Immature natural killer cell (primary cell): ENCODE data around the gene GPRC5B. TPM values are rescaled to one million over a fixed set of nuclear protein-coding genes. Genes with fewer than 3 reads are reported as not detected.

Experiments used
- DNase-seq, 3 donors: peaks; one replicate each; pipeline ENCODE4 v3.0.0; 2022; ENCODE audit warnings: mixed read lengths in 1 of 3
- H3K27ac Mint-ChIP-seq, 6 donors: one replicate each; pipeline ENCODE4 v1.8.0; 2020; ENCODE audit warnings: mixed read lengths in 6 of 6, mild to moderate bottlenecking in 5 of 6, inconsistent platforms in 4 of 6, moderate library complexity in 3 of 6
- H3K27me3 Mint-ChIP-seq, 3 donors: one replicate each; pipeline ENCODE4 v1.8.0; 2020 to 2021; ENCODE audit warnings: low read depth in 3 of 3, mild to moderate bottlenecking in 3 of 3, mixed read lengths in 3 of 3, moderate library complexity in 3 of 3, inconsistent platforms in 1 of 3
- H3K36me3 Mint-ChIP-seq, 3 donors: one replicate each; pipeline ENCODE4 v1.8.0; 2020; ENCODE audit warnings: mixed read lengths in 3 of 3, inconsistent platforms in 2 of 3, mild to moderate bottlenecking in 2 of 3
- H3K4me1 Mint-ChIP-seq, 2 donors: one replicate each; pipeline ENCODE4 v1.8.0; 2020; ENCODE audit warnings: inconsistent platforms in 2 of 2, mild to moderate bottlenecking in 2 of 2, mixed read lengths in 2 of 2, moderate library complexity in 1 of 2
- H3K4me3 Mint-ChIP-seq, 5 donors: one replicate each; pipeline ENCODE4 v1.8.0; 2020; ENCODE audit warnings: mild to moderate bottlenecking in 5 of 5, mixed read lengths in 5 of 5, inconsistent platforms in 3 of 5, moderate library complexity in 3 of 5
- H3K9me3 Mint-ChIP-seq, 6 donors: one replicate each; pipeline ENCODE4 v1.8.0; 2020; ENCODE audit warnings: mild to moderate bottlenecking in 6 of 6, mixed read lengths in 6 of 6, inconsistent platforms in 4 of 6, moderate library complexity in 3 of 6
- polyA plus RNA-seq, 3 donors: library from polyadenylated mRNA; unstranded; fragments of 300-500 nt; fragmentation: Illumina TruSeq; gene quantifications; one replicate each; pipeline ENCODE4 v1.2.3, GENCODE V29; 2021

GPRC5B gene
- polyA plus RNA-seq, 3 donors from 2014 or later = not detected

DNA sequence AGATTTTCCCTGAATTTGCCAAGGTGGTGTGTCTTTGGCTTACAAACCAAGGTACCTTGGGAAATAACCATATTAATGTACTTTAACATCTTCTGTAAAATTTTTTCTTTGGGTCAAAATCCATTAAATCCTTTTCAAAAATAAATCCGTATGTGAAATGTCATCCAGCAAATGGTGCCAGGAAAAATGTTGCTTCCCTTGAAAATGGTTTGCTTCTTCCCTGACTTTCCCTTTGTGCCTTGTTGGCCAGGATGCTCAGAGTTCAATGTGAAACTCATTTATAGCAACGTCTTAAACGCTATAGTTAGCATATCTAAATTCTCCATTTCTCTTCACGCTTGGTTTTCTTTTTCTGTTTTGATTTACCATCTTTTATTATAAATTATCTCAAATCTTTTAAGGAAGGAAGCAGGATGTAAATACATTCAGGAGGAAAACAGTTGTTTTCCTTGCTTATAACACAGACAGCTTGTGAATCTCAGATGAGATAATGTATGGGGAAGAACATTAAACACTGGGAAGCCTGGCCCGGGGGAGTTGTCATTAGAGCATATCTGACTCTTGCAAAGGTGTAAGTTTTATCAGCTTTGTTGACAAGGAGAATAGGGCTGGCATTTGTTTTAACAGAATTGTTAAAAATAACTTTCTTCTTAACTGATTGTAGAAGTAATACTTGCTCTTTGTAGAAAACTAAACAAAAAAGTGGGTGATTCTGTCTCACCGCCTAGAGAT lies 42.1 kb downstream of the GPRC5B start:
- H3K27ac Mint-ChIP-seq = no peak overlapping the region
- no peak overlapping the region for H3K4me3 Mint-ChIP-seq
- no peaks in the 10 kb centered on the region for H3K9me3 Mint-ChIP-seq
- no peaks in the 10 kb centered on the region for H3K36me3 Mint-ChIP-seq
- peaks cover 0 to 6% (median 5%) of the 10 kb centered on the region in 3 donors for H3K27me3 Mint-ChIP-seq
- H3K4me1 Mint-ChIP-seq = no peaks in the 10 kb centered on the region
- no peak for DNase-seq

DNA sequence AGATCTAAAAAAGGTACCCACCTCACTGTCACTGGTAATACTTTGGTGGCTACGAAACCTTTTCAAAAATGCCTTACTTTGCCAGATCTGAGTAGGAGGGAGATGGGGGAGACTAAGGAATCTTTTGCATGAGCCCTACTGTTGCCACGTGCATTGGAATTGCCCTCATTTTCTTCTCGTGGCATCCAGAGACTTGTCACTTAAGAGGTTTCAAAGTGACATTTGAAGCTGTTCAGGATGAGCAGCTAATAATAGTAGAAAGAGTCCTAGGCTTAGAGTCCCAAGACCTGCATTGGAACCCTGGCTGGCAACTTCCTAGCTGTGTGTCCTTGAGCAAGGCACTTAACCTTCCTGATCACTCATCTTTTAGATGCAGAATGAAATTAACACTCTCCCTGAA lies 43.5 kb downstream of the GPRC5B start:
- Mint-ChIP-seq H3K4me3 (no peak overlapping the region), H3K27ac (no peak overlapping the region), H3K9me3 (no peaks in the 10 kb centered on the region), H3K27me3 (peaks cover 0 to 7% (median 3%) of the 10 kb centered on the region in 3 donors), H3K36me3 (no peaks in the 10 kb centered on the region), H3K4me1 (no peaks in the 10 kb centered on the region)
- DNase-seq = no peak

DNA sequence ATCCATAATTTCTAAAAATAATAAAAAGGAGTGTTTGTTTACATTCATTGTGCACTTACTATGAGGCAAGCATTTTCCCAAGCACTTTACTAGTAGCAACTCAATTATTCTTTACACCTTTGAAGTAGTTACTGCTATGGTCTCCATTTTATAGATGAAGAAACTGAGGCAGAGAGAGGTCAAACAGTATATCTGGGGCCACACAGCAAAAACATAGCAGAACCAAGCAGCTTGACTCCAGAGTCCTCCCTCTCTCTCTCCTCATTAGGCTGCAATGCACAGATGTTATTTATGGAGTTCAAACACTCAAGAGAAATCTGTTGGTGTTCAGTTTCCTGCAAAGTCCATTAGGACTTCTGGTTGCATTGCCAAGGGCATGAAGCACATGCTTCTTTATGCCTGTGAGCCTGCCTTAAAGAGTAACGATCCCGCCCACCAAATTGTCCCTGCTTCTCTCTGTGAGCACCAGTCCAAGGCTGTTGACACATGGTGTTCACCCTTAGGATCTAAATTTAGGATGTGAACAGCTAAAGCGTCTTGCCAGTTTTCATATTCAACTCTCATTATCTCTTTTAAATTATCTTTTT lies 44.0 kb downstream of the GPRC5B start:
- H3K27ac Mint-ChIP-seq = no peak overlapping the region
- no peaks in the 10 kb centered on the region for H3K36me3 Mint-ChIP-seq
- H3K27me3 Mint-ChIP-seq = peaks cover 0 to 5% (median 3%) of the 10 kb centered on the region in 3 donors

DNA sequence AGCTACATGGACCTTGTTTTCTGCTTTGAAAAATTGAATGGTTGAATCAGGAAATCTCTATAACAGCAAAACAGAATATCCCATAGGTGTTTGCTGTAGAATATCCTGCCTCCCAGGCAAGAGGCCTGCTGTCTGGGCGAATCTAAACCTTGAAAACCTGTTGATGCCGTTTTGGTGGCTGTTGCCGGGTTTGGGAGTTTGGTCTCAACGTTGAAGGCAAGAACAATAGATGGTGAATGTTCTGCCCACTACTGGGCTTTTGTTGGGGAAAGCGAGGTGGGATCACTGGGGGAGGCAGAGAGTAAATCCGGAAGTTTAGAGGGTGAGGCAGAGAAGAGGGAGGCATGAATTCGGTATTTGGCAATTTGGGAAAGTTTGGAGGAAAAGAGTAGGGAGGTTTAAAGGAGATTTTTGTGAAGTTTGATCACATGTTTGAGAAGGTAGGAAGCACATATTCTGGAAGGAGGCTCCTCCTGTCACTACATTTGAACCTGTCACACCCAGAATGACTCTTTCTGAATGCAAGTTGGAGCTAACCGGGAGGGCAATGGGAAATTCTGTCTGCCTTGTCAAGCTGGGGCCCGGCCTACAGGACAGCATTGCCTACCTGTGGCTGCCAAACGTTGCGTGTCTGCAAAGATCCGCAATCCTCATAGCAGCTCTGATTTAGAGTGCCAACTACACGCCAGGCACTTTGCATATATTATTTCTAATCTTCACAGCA lies 46.5 kb downstream of the GPRC5B start:
- DNase-seq = no peak
- H3K36me3 Mint-ChIP-seq = no peaks in the 10 kb centered on the region
- no peak overlapping the region for H3K27ac Mint-ChIP-seq
- no peaks in the 10 kb centered on the region for H3K4me1 Mint-ChIP-seq
- no peaks in the 10 kb centered on the region for H3K9me3 Mint-ChIP-seq
- no peak overlapping the region for H3K4me3 Mint-ChIP-seq
- H3K27me3 Mint-ChIP-seq = peaks cover 0 to 3% (median 2%) of the 10 kb centered on the region in 3 donors

More for the DNA sequence above, 44.0 kb downstream of the GPRC5B start:
- no peaks in the 10 kb centered on the region for H3K9me3 Mint-ChIP-seq
- H3K4me3 Mint-ChIP-seq = no peak overlapping the region
- DNase-seq = no peak
- no peaks in the 10 kb centered on the region for H3K4me1 Mint-ChIP-seq

DNA sequence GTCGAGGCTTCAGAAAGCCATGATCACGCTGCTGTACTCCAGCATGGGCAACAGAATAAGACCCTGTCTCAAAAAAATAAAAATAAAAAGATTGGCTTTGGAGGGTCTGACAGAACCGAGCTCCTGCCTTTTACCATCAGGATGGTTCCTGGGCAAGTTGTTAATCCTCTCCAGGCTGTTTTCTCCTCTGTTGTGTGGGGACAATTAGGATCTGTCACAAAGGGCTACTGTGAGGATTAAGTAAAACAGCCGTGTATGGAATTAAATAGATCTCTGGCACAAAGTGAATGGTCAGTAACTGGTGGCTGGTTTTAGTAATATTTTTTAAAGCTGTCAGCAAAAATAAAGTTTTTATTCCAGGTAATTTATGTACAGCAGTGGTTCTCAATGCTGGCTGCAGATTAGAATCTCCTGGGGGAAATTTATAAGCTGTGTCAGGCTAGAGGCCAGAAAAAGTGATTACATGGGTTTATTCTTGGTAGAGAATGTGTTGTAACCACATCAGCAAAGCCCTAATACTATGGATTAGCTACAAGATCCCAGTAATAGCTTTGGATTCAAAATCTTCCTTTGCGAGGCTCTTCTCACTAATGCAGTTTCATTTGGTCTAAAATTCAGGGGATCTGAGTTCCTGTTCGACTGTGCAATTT lies 47.2 kb downstream of the GPRC5B start:
- Mint-ChIP-seq H3K4me1 (no peaks in the 10 kb centered on the region), H3K27ac (no peak overlapping the region), H3K9me3 (no peaks in the 10 kb centered on the region), H3K36me3 (no peaks in the 10 kb centered on the region), H3K27me3 (peaks cover 0 to 5% (median 2%) of the 10 kb centered on the region in 3 donors), H3K4me3 (no peak overlapping the region)
- no peak for DNase-seq

DNA sequence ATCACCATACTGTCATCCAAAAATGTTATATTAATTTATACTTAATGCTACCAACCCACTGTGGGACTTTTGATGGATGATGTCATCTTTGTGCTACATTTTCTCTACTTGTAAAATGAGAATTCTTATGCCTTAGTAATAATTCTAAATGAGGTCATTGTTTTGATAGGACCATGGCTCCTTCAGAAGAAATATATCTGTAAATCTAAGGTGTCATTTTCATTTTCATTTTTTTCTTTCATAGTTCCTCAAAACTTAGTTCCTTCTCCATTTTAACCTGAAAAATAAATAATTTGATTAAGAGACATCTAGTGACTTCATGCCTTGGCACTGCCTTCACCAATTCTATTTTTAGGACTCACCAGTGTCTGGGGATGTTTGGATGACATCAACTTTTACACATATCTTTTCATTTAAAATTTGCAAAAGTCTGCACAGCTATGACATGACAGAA lies 48.7 kb downstream of the GPRC5B start:
- DNase-seq = no peak
- no peaks in the 10 kb centered on the region for H3K9me3 Mint-ChIP-seq
- H3K4me1 Mint-ChIP-seq = no peaks in the 10 kb centered on the region
- no peak overlapping the region for H3K4me3 Mint-ChIP-seq
- no peak overlapping the region for H3K27ac Mint-ChIP-seq
- H3K27me3 Mint-ChIP-seq = peaks cover 0 to 5% (median 2%) of the 10 kb centered on the region in 3 donors
- H3K36me3 Mint-ChIP-seq = no peaks in the 10 kb centered on the region

DNA sequence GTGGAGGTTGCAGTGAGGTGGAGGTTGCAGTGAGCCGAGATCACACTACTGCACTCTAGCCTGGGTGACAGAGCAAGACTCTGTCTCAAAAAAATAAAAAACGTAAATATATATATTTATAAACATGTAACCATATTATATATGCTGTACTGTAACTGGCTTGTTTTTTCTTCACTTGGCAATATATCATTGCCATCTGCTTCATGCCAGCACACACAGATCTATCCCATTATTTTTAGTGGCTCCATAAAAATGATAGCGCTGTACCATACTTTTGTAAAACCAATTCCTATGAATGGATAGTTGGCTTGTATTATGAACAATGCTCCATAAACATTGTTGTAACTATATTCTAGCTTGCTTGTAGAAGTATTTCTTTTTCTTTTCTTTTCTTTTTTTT lies 49.5 kb downstream of the GPRC5B start:
- H3K4me1 Mint-ChIP-seq = no peaks in the 10 kb centered on the region
- no peaks in the 10 kb centered on the region for H3K36me3 Mint-ChIP-seq
- H3K4me3 Mint-ChIP-seq = no peak overlapping the region
- H3K9me3 Mint-ChIP-seq = no peaks in the 10 kb centered on the region
- no peak for DNase-seq
- H3K27me3 Mint-ChIP-seq = peaks cover 0 to 5% (median 2%) of the 10 kb centered on the region in 3 donors
- H3K27ac Mint-ChIP-seq = no peak overlapping the region

DNA sequence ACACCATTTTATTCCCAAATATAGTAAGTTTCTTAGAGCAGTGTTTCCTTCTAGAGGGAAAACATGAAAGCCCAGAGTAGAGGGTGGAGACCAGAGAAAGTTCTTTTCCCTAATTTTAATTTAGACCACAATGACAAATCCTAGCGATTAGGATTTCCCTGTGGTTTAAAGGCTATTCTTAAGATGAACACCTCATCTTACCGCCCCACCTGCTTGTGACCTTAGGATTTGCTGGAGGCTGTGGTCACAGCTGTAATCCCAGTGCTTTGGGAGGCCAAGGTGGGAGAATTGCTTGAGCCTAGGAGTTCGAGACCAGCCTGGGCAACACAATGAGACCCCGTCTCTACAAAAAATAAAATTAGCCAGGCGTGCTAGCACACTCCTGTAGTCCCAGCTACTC lies 51.1 kb downstream of the GPRC5B start:
- Mint-ChIP-seq H3K27me3 (peaks cover 0 to 5% (median 2%) of the 10 kb centered on the region in 3 donors), H3K4me1 (no peaks in the 10 kb centered on the region), H3K36me3 (no peaks in the 10 kb centered on the region), H3K9me3 (no peaks in the 10 kb centered on the region), H3K27ac (no peak overlapping the region), H3K4me3 (no peak overlapping the region)
- DNase-seq = no peak

DNA sequence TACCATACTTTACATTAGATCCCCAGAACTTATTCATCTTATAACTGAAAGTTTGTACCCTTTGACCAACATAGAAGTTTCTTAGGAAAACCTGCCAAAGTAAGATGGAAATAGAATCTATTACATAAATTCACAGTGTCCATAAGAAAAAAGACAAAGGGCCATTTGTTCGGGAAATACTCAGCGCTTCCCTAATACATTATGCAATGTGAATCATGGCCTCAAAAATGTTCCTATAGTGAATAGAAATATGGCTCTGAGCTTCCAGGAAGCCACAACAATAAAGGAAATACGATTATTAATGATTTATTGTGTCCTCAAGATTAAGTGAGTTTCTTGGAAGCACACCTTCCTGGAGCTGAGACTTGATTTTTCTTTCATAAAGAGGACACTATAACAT lies 51.5 kb downstream of the GPRC5B start:
- no peak for DNase-seq
- Mint-ChIP-seq H3K27ac (no peak overlapping the region), H3K27me3 (peaks cover 0 to 5% (median 2%) of the 10 kb centered on the region in 3 donors), H3K4me3 (no peak overlapping the region), H3K4me1 (no peaks in the 10 kb centered on the region), H3K36me3 (no peaks in the 10 kb centered on the region), H3K9me3 (no peaks in the 10 kb centered on the region)

DNA sequence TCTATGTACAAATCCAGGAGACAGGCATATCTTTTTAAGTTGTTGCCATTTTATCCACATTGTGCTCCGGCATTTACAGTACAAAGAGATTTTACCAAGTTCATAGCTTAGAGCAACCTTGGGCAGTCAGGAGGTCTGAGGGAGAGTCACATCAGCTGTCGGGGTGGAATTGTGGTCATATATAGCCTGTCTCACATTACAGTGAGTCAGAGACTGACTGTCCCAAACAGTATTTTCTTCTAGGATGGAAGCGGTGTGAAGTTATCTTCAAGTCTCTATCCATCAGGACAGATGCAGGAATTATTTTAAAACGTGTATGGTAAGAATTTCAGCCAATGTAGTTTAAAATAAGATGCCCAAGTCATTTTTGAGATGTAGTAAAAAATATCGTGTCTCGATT lies 53.0 kb downstream of the GPRC5B start:
- Mint-ChIP-seq H3K4me3 (no peak overlapping the region), H3K36me3 (no peaks in the 10 kb centered on the region), H3K27ac (no peak overlapping the region), H3K27me3 (peaks cover 0 to 4% (median 2%) of the 10 kb centered on the region in 3 donors), H3K4me1 (no peaks in the 10 kb centered on the region), H3K9me3 (no peaks in the 10 kb centered on the region)
- no peak for DNase-seq

DNA sequence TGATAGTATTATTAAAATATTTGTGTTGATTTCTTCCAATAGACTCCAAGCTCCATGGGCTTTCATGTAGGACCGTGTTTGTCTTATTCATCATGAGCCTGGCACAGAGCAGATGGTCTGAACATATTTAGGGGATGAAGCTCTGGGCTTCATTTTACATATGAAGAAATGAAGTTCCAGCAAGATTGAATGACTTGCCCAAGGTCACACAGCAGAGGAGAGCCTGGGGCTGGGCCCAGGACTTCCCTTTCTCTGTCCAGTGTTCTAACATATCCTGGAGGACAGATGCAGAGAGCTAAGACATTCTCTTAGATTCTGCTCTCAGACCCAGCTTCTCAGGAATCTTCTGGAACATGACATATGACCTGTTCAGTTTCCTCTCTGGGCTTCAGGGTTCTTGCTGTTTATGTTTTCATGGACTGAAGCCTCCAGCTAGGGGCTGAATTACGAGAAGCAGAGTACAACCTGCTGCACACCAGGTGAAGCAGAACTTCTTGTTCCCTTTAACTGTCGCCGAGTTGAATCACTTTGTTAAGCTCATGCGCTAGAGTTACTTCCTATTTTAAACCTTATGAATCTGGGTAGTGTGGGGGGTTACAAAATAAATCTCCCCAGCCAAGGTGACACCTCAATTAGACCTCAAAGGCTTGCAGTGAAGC lies 53.6 kb downstream of the GPRC5B start:
- H3K4me1 Mint-ChIP-seq = no peaks in the 10 kb centered on the region
- H3K27ac Mint-ChIP-seq = no peak overlapping the region
- no peak overlapping the region for H3K4me3 Mint-ChIP-seq
- peaks cover 0 to 2% (median 2%) of the 10 kb centered on the region in 3 donors for H3K27me3 Mint-ChIP-seq
- no peaks in the 10 kb centered on the region for H3K9me3 Mint-ChIP-seq
- no peak for DNase-seq
- no peaks in the 10 kb centered on the region for H3K36me3 Mint-ChIP-seq

DNA sequence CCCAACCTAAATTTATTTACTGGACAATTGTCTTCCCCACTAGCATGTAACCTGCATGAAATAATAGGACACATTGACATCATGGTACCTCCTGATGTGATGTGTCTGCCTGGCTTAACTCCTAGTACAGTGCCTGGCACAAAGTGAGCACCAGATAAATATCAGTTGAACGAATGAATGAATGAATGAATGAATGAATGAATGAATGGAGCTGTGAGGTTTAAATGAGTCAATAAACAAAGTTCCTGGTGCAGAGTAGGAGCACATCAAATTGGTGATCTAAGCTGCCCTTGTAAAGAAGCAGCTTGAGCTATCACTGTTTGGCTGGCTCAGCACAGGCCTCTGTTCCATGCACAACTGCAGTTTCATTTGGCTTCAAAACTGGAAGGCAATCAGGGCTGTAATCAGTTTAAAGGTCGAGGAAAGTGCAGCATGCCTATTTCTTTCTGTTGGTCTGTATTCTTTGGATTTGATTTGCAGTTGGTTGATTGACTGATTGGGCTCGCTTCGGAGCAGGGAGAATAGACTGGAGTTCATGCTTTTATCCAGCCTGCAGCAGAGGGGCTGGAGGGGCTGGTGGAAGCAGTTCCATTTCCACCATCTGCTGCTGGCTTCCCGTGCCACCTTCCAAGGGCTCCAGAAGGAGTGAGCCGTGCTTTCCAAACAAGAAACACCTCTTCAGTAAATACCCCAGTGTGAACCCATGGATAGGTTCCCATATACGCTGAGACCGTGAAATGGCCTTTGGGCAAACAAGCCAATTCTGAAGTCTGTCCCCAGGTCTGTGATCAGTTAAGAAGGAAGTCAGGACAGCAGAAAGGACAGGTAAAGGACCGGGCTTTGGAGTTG lies 54.6 kb downstream of the GPRC5B start:
- Mint-ChIP-seq H3K27me3 (peaks cover 0 to 2% (median 2%) of the 10 kb centered on the region in 3 donors), H3K4me1 (no peaks in the 10 kb centered on the region), H3K36me3 (no peaks in the 10 kb centered on the region), H3K9me3 (no peaks in the 10 kb centered on the region), H3K4me3 (no peak overlapping the region), H3K27ac (no peak overlapping the region)
- no peak for DNase-seq

DNA sequence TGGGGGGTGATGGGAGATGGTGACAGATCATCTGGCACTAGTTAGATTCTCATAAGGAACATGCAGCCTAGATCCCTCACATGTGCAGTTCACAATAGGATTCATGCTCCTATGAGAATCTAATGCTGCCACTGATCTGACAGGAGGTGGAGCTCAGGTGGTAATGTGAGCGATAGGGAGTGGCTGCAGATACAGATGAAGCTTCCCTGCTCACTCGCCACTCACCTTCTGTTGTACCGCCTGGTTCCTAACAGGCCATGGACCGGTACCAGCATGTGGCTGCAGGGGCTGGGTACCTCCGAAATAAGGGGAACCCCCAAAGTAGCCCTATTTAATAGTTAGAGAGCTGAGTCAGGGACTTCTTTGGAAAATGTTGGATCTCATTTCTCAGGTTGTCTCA lies 60.4 kb downstream of the GPRC5B start:
- no peaks in the 10 kb centered on the region for H3K4me1 Mint-ChIP-seq
- no peak overlapping the region for H3K27ac Mint-ChIP-seq
- no peaks in the 10 kb centered on the region for H3K36me3 Mint-ChIP-seq

More for the DNA sequence above, 60.4 kb downstream of the GPRC5B start:
- H3K9me3 Mint-ChIP-seq = no peaks in the 10 kb centered on the region
- H3K4me3 Mint-ChIP-seq = no peak overlapping the region
- peaks cover 0 to 5% (median 0%) of the 10 kb centered on the region in 3 donors for H3K27me3 Mint-ChIP-seq
- no peak for DNase-seq
